ENCODE data around the gene SUCLA2.

DNA sequence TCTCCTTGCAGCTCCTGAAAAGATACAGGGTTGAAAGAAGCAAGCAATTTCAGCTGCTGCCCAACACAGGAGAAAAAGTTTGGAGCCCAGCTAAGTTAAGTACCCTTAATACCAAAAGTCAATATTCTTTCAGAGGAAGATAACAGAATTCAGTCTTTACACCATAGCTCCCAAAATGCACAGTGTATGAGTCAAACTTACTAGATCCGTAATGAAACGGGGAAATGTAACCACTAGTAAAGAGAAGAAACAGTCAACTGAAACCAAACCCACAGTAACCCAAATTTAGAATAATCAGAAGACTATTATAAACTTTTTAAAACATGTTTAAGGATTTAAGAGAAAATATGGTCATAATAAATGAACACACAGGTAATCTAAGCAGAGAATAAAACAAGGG, 45.2 kb downstream of the SUCLA2 start:
- TF ChIP-seq CTCF (IDR thresholded peaks at IDR 0.05; ENCODE audit: control extremely low read depth in 1 of 3, insufficient read depth in 1 of 3, low read depth in 1 of 3, low read length in 3 of 3), result no peak
- TF ChIP-seq EZH2 (IDR thresholded peaks at IDR 0.05; ENCODE audit: low read depth, low read length, severe bottlenecking), result no peak
- no peak for TF ChIP-seq YY1 (IDR thresholded peaks at IDR 0.05; ENCODE audit: low read depth, low read length)
- TF ChIP-seq TAF1 (IDR thresholded peaks at IDR 0.05; ENCODE audit: low read depth, low read length), result no peak
